HCT116 (cell line): Measurements from ENCODE around the gene APOBEC3G. TPM values are rescaled to one million over a fixed set of nuclear protein-coding genes. Genes with fewer than 3 reads are reported as not detected.

ENCODE experiments used
- ATAC-seq: fragments of 200-7000 bp; cut with Tn5 transposase; 2 replicates; pipeline ENCODE4 v1.9.1; 2020; ENCODE audit warnings: mild to moderate bottlenecking, moderate library complexity
- BruUV-seq: library from RNA; stranded (reverse); fragments of 400-500 nt; replicated peaks from 2 replicates; lab custom pipeline; 2021; lab: Mats Ljungman, UMichigan
- CTCF ChIA-PET: fragments of 300-600 bp; sonication (Branson Sonifier 250); formaldehyde crosslinking; loops from one replicate; lab custom pipeline; 2021; ENCODE audit warnings: antibody characterized with exemption; lab: Charles Lee
- POLR2A ChIA-PET: fragments of 300-600, 350-600 bp; sonication (Branson Sonifier 250); formaldehyde crosslinking; loops from one replicate; lab custom pipeline; 2021; ENCODE audit warnings: antibody characterized with exemption; lab: Charles Lee
- RAD21 ChIA-PET, 2 experiments: fragments of 300-600 bp; sonication (Branson Sonifier 250); formaldehyde crosslinking; loops; one replicate each; lab custom pipeline; 2023; ENCODE audit warnings: low total read pairs in 2 of 2; ENCODE audit not compliant: uncharacterized antibody in 2 of 2, unreplicated experiment in 2 of 2, low non-redundant PET in 1 of 2; lab: Charles Lee
- DNase-seq: peaks from one replicate; pipeline ENCODE4 v3.0.0-alpha.2; 2010; ENCODE audit warnings: low read depth, low spot score
- H2AFZ ChIP-seq: fragments of 200-600 bp; shearing (Covaris generic), sonication (generic); 2 replicates; pipeline ENCODE4 v1.6.1; 2017; ENCODE audit warnings: low read depth, mixed run types, mixed read lengths, antibody characterized with exemption, low read length; ENCODE audit not compliant: poor library complexity, severe bottlenecking
- H3K27ac ChIP-seq: 2 replicates; pipeline ENCODE4 v1.5.1; 2012; ENCODE audit warnings: low read depth, low read length
- H3K27me3 ChIP-seq: fragments of 200-600 bp; sonication (generic); 2 replicates; pipeline ENCODE4 v1.6.1; 2016; ENCODE audit warnings: mixed run types, low read length, mixed read lengths; ENCODE audit not compliant: insufficient read depth
- H3K36me3 ChIP-seq, 2 experiments: fragments of 200-500 bp in 1 of 2; fragments of 200-600 bp in 1 of 2; sonication (Bioruptor generic) in 1 of 2; sonication (generic) in 1 of 2; 2 replicates each; pipeline versions ENCODE4 v1.5.1 to v1.6.1; 2014 to 2016; ENCODE audit warnings: low read length in 2 of 2, inconsistent platforms in 1 of 2, mixed read lengths in 1 of 2, mixed run types in 1 of 2; ENCODE audit not compliant: insufficient read depth in 2 of 2, control insufficient read depth in 1 of 2
- H3K4me1 ChIP-seq, 2 experiments: fragments of 200-600 bp in 1 of 2; sonication (generic) in 1 of 2; 2 replicates each; pipeline versions ENCODE4 v1.5.1 to v1.6.1; 2012 to 2017; ENCODE audit warnings: low read length in 2 of 2, inconsistent platforms in 1 of 2, mild to moderate bottlenecking in 1 of 2, mixed read lengths in 1 of 2, mixed run types in 1 of 2, moderate library complexity in 1 of 2; ENCODE audit not compliant: insufficient read depth in 2 of 2, control insufficient read depth in 1 of 2
- H3K4me2 ChIP-seq: fragments of 200-600 bp; sonication (generic); 2 replicates; pipeline ENCODE4 v1.6.1; 2017; ENCODE audit warnings: mixed run types, low read length, mixed read lengths
- H3K4me3 ChIP-seq, 2 experiments: fragments of 200-600 bp in 1 of 2; sonication (generic) in 1 of 2; replicated peaks in 1 of 2; 2 replicates each; pipeline ENCODE4 v1.5.1; 2011 to 2016; ENCODE audit warnings: low read length in 2 of 2, control low read depth in 1 of 2, low read depth in 1 of 2, mild to moderate bottlenecking in 1 of 2, mixed read lengths in 1 of 2, mixed run types in 1 of 2
- H3K79me2 ChIP-seq: fragments of 200-600 bp; sonication (generic); 2 replicates; pipeline ENCODE4 v1.6.1; 2017; ENCODE audit warnings: mild to moderate bottlenecking, mixed run types, low read length, moderate library complexity, mixed read lengths; ENCODE audit not compliant: insufficient read depth
- H3K9ac ChIP-seq: fragments of 200-600 bp; sonication (generic); 2 replicates; pipeline ENCODE4 v1.6.1; 2016; ENCODE audit warnings: low read length, mixed read lengths
- H3K9me2 ChIP-seq: fragments of 200-600 bp; sonication (generic), shearing (Covaris generic); 2 replicates; pipeline ENCODE4 v1.6.1; 2017; ENCODE audit warnings: mixed run types, mild to moderate bottlenecking, moderate library complexity; ENCODE audit not compliant: insufficient read depth
- H3K9me3 ChIP-seq, 2 experiments: fragments of 200-500 bp in 1 of 2; fragments of 200-600 bp in 1 of 2; sonication (Bioruptor generic) in 1 of 2; sonication (generic) in 1 of 2; 2 replicates each; pipeline ENCODE4 v1.6.1; 2014 to 2017; ENCODE audit warnings: low read length in 2 of 2, mixed read lengths in 2 of 2, inconsistent platforms in 1 of 2, low read depth in 1 of 2, mild to moderate bottlenecking in 1 of 2, mixed run types in 1 of 2, moderate library complexity in 1 of 2; ENCODE audit not compliant: control insufficient read depth in 1 of 2, insufficient read depth in 1 of 2
- H4K20me1 ChIP-seq: fragments of 200-600 bp; sonication (generic), shearing (Covaris generic); 2 replicates; pipeline ENCODE4 v1.6.1; 2017; ENCODE audit warnings: mixed run types, mild to moderate bottlenecking, moderate library complexity; ENCODE audit not compliant: insufficient read depth
- ATF3 ChIP-seq: IDR thresholded peaks from 2 replicates; pipeline ENCODE4 v1.6.1; 2012
- CBX3 ChIP-seq: IDR thresholded peaks from 2 replicates; pipeline ENCODE4 v1.6.1; 2012; ENCODE audit warnings: low read depth
- CEBPB ChIP-seq: IDR thresholded peaks from 2 replicates; pipeline ENCODE4 v1.6.1; 2012; ENCODE audit warnings: low read depth
- EZH2 ChIP-seq: fragments of 200-600 bp; sonication (generic); IDR thresholded peaks from 2 replicates; pipeline ENCODE4 v1.6.1; 2017; ENCODE audit warnings: antibody characterized with exemption, mixed run types
- FOSL1 ChIP-seq: IDR thresholded peaks from 2 replicates; pipeline ENCODE4 v1.6.1; 2012; ENCODE audit warnings: low read depth
- MAX ChIP-seq: IDR thresholded peaks from 2 replicates; pipeline ENCODE4 v1.6.1; 2012
- POLR2A ChIP-seq: IDR thresholded peaks from 2 replicates; pipeline ENCODE4 v1.7.0; 2011; ENCODE audit warnings: borderline replicate concordance; ENCODE audit not compliant: insufficient read depth, insufficient read length; ENCODE audit errors: extremely low read depth
- RAD21 ChIP-seq: IDR thresholded peaks from 2 replicates; pipeline ENCODE4 v1.6.1; 2012; ENCODE audit warnings: low read depth, mild to moderate bottlenecking
- SIN3A ChIP-seq: IDR thresholded peaks from 2 replicates; pipeline ENCODE4 v1.6.1; 2012; ENCODE audit warnings: low read depth
- SP1 ChIP-seq: IDR thresholded peaks from 2 replicates; pipeline ENCODE4 v1.6.1; 2012; ENCODE audit warnings: low read depth
- TCF7L2 ChIP-seq: IDR thresholded peaks from 2 replicates; pipeline ENCODE4 v1.7.0; 2011; ENCODE audit warnings: borderline replicate concordance, inconsistent platforms; ENCODE audit not compliant: insufficient read depth, insufficient read length; ENCODE audit errors: extremely low read depth
- YY1 ChIP-seq: IDR thresholded peaks from 2 replicates; pipeline ENCODE4 v1.6.1; 2011; ENCODE audit warnings: low read length, low read depth, moderate library complexity, mild to moderate bottlenecking; ENCODE audit not compliant: insufficient replicate concordance; ENCODE audit errors: extremely low read depth
- ZFX ChIP-seq: fragments of 450-650 bp; IDR thresholded peaks from 2 replicates; pipeline ENCODE4 v1.6.1; 2017
- ZNF274 ChIP-seq: fragments of 200-500 bp; sonication (Bioruptor generic); IDR thresholded peaks from 2 replicates; pipeline ENCODE4 v1.6.1; 2014; ENCODE audit warnings: mild to moderate bottlenecking, low read depth, low read length, inconsistent platforms
- intact Hi-C: fragments of 100-400 bp; cut with micrococcal nuclease; formaldehyde crosslinking; loops from 2 replicates; pipeline ENCODE4 v1.10.0; 2022
- total RNA-seq: library from RNA; stranded (reverse); gene quantifications from one replicate; pipeline ENCODE4 v1.2.1, GENCODE V29; 2021; ENCODE audit not compliant: unreplicated experiment

The APOBEC3G gene
- total RNA-seq, 1 experiment from 2014 or later = 0.71 TPM

- CTCF ChIA-PET = interaction anchor here (2.0 kb wide), 1 partner anchor 260 kb away, joined by 6 read pairs; no protein-coding TSS in a partner anchor
- Histone ChIP-seq H3K9me2 (no peaks in the 10 kb centered on the region), H3K36me3 (no peaks in the 10 kb centered on the region), H3K9ac (no peak overlapping the region), H3K4me1 (no peaks in the 10 kb centered on the region; a peak in 1 of 4 replicates), H3K27me3 (no peaks in the 10 kb centered on the region), H2AFZ (no peak overlapping the region), H3K79me2 (no peaks in the 10 kb centered on the region), H3K27ac (no peak overlapping the region), H3K4me3 (no peak overlapping the region), H4K20me1 (no peaks in the 10 kb centered on the region), H3K4me2 (no peak overlapping the region), H3K9me3 (no peaks in the 10 kb centered on the region)
- RAD21 ChIA-PET = no interaction called here
- intact Hi-C loops = no loop called here
- no TSS peak for BruUV-seq
- POLR2A ChIA-PET = no interaction called here
- no peak for ATAC-seq
- no peak for TF ChIP-seq FOSL1
- TF ChIP-seq ZNF274 = no peak
- TF ChIP-seq ZFX = no peak
- no peak for TF ChIP-seq ATF3
- TF ChIP-seq EZH2 = no peak
- TF ChIP-seq POLR2A = no peak
- no peak for TF ChIP-seq SP1
- DNase-seq = no peak
Observed at GRCh38 chr22:39130152-39130704, 53.2 kb downstream of the APOBEC3G start.

GRCh38 chr22:39130892-39131855 lies 54.1 kb downstream of the APOBEC3G start:
- no peak for TF ChIP-seq EZH2
- no peak for TF ChIP-seq RAD21
- TF ChIP-seq SIN3A = no peak
- no peak for TF ChIP-seq POLR2A
- no peak for TF ChIP-seq CBX3
- no peak for TF ChIP-seq MAX
- no peak for TF ChIP-seq SP1
- no peak for TF ChIP-seq CEBPB
- no peak for TF ChIP-seq YY1
- TF ChIP-seq ZNF274 = no peak
- no peak for TF ChIP-seq TCF7L2
- no peak for TF ChIP-seq ATF3
- no peak for DNase-seq
- H3K9ac ChIP-seq = no peak overlapping the region
- no peaks in the 10 kb centered on the region for H3K79me2 ChIP-seq
- RAD21 ChIA-PET = no interaction called here
- H3K4me3 ChIP-seq = no peak overlapping the region
- H3K27me3 ChIP-seq = no peaks in the 10 kb centered on the region
- BruUV-seq = TSS peak; percentile 34
- H3K27ac ChIP-seq = no peak overlapping the region
- no peaks in the 10 kb centered on the region for H4K20me1 ChIP-seq
- no peak for ATAC-seq
- H3K36me3 ChIP-seq = no peaks in the 10 kb centered on the region
- no peaks in the 10 kb centered on the region for H3K9me3 ChIP-seq
- no peak overlapping the region for H3K4me2 ChIP-seq
- POLR2A ChIA-PET = no interaction called here
- no peak overlapping the region for H2AFZ ChIP-seq
- CTCF ChIA-PET = interaction anchor here (0.8 to 2.0 kb wide), 2 partner anchors 10 to 261 kb away, joined by 3 to 6 read pairs; no protein-coding TSS in a partner anchor
- H3K9me2 ChIP-seq = no peaks in the 10 kb centered on the region
- H3K4me1 ChIP-seq = no peaks in the 10 kb centered on the region; a peak in 1 of 4 replicates
- intact Hi-C loops = no loop called here
